Calu3 (cell line): Measurements from ENCODE around the gene LLGL2. TPM values are rescaled to one million over a fixed set of nuclear protein-coding genes. Genes with fewer than 3 reads are reported as not detected.

Experiments
- BruUV-seq: library from RNA; stranded (reverse); fragments of 400-500 nt; replicated peaks from 2 replicates; lab custom pipeline; 2021; lab: Mats Ljungman, UMichigan
- CTCF ChIA-PET: fragments of 300-600 bp; sonication (Branson Sonifier 250); formaldehyde crosslinking; loops from one replicate; lab custom pipeline; 2022; ENCODE audit warnings: antibody characterized with exemption; lab: Charles Lee
- DNase-seq: peaks from one replicate; pipeline ENCODE4 v3.0.0; 2022
- H3K27ac Mint-ChIP-seq: one replicate; pipeline ENCODE4 v1.8.0; 2022; ENCODE audit warnings: mixed read lengths; ENCODE audit not compliant: unreplicated experiment
- H3K27me3 Mint-ChIP-seq: one replicate; pipeline ENCODE4 v1.8.0; 2022; ENCODE audit warnings: mixed read lengths; ENCODE audit not compliant: unreplicated experiment
- H3K36me3 Mint-ChIP-seq: one replicate; pipeline ENCODE4 v1.8.0; 2022; ENCODE audit warnings: mild to moderate bottlenecking, moderate library complexity, mixed read lengths; ENCODE audit not compliant: insufficient read depth, unreplicated experiment
- H3K4me1 Mint-ChIP-seq: one replicate; pipeline ENCODE4 v1.8.0; 2022; ENCODE audit warnings: mild to moderate bottlenecking, low read depth, mixed read lengths; ENCODE audit not compliant: unreplicated experiment
- H3K4me3 Mint-ChIP-seq: one replicate; pipeline ENCODE4 v1.8.0; 2022; ENCODE audit warnings: mild to moderate bottlenecking, low read depth, moderate library complexity, mixed read lengths; ENCODE audit not compliant: unreplicated experiment
- H3K9me3 Mint-ChIP-seq: one replicate; pipeline ENCODE4 v1.8.0; 2022; ENCODE audit warnings: low read depth, mixed read lengths; ENCODE audit not compliant: unreplicated experiment
- CTCF ChIP-seq: fragments of 200-600 bp; IDR thresholded peaks from one replicate; pipeline ENCODE4 v1.8.0; 2022; ENCODE audit warnings: antibody characterized with exemption; ENCODE audit not compliant: unreplicated experiment
- intact Hi-C: fragments of 100-400 bp; cut with micrococcal nuclease; formaldehyde crosslinking; loops from one replicate; pipeline ENCODE4 v1.10.0; 2022; ENCODE audit not compliant: unreplicated experiment
- total RNA-seq: library from RNA; stranded (reverse); gene quantifications from 2 replicates; pipeline ENCODE4 v1.2.3, GENCODE V29; 2022

Gene LLGL2
- total RNA-seq, 1 experiment from 2014 or later = 208 TPM

- intact Hi-C loops = no loop called here
- H3K9me3 Mint-ChIP-seq = no peaks in the 10 kb centered on the region
- DNase-seq = no peak
- CTCF ChIA-PET = interaction anchor here (0.8 kb wide), 1 partner anchor 178 kb away, joined by 3 read pairs; no protein-coding TSS in a partner anchor
- peaks cover 49% of the 10 kb centered on the region for H3K36me3 Mint-ChIP-seq
- H3K4me1 Mint-ChIP-seq = peaks cover 17% of the 10 kb centered on the region
- TF ChIP-seq CTCF = no peak
- H3K4me3 Mint-ChIP-seq = no peak overlapping the region
- BruUV-seq = no TSS peak
- no peaks in the 10 kb centered on the region for H3K27me3 Mint-ChIP-seq
- no peak overlapping the region for H3K27ac Mint-ChIP-seq
These were observed 30.2 kb downstream of the LLGL2 start for GRCh38 chr17:75555679-75556153.

GRCh38 chr17:75557075-75557851 lies 31.8 kb downstream of the LLGL2 start:
- H3K36me3 Mint-ChIP-seq = peaks cover 52% of the 10 kb centered on the region
- intact Hi-C loops = no loop called here

GRCh38 chr17:75557852-75558665 lies 32.6 kb downstream of the LLGL2 start:
- H3K9me3 Mint-ChIP-seq = no peaks in the 10 kb centered on the region
- peaks cover 13% of the 10 kb centered on the region for H3K4me1 Mint-ChIP-seq
- no peaks in the 10 kb centered on the region for H3K27me3 Mint-ChIP-seq
- intact Hi-C loops = no loop called here
- no TSS peak for BruUV-seq
- H3K36me3 Mint-ChIP-seq = peaks cover 51% of the 10 kb centered on the region
- peak overlapping the region; percentile 15 for H3K27ac Mint-ChIP-seq
- no peak overlapping the region for H3K4me3 Mint-ChIP-seq
- CTCF ChIA-PET = interaction anchor here (0.9 kb wide), 1 partner anchor 19 kb away, joined by 3 read pairs; no protein-coding TSS in a partner anchor
- TF ChIP-seq CTCF = no peak
- DNase-seq = no peak

More at GRCh38 chr17:75557075-75557851, 31.8 kb downstream of the LLGL2 start:
- no peak for TF ChIP-seq CTCF
- Mint-ChIP-seq H3K27me3 (no peaks in the 10 kb centered on the region), H3K9me3 (no peaks in the 10 kb centered on the region), H3K4me3 (no peak overlapping the region), H3K27ac (peak overlapping the region; percentile 15), H3K4me1 (peaks cover 13% of the 10 kb centered on the region)
- CTCF ChIA-PET = interaction anchor here (0.9 kb wide), 1 partner anchor 19 kb away, joined by 3 read pairs; no protein-coding TSS in a partner anchor
- DNase-seq = peak; percentile 94
- no TSS peak for BruUV-seq
